Neutrophil (primary cell): ENCODE data around the gene FAU.
A peak's percentile ranks its signal among the peaks of the same experiment; 100 is the strongest.

Source experiments
- H3K27ac ChIP-seq: fragments of 200-600 bp; sonication (generic); 2 replicates; pipeline ENCODE4 v1.5.1; 2016; ENCODE audit warnings: mild to moderate bottlenecking, moderate library complexity
- H3K27me3 ChIP-seq: fragments of 200-600 bp; sonication (generic); 2 replicates; pipeline ENCODE4 v1.6.0; 2016; ENCODE audit warnings: mild to moderate bottlenecking
- H3K36me3 ChIP-seq: fragments of 200-600 bp; sonication (generic); 2 replicates; pipeline ENCODE4 v1.5.1; 2017
- H3K4me1 ChIP-seq, 2 experiments: fragments of 200-600 bp in 1 of 2; sonication (generic) in 1 of 2; 1 replicate in 1 of 2; 2 replicates in 1 of 2; pipeline versions ENCODE4 v1.5.1 to v1.6.1; 2013 to 2016; ENCODE audit warnings: low read depth in 1 of 2, low read length in 1 of 2, mild to moderate bottlenecking in 1 of 2, moderate library complexity in 1 of 2; ENCODE audit not compliant: control insufficient read depth in 1 of 2, insufficient read depth in 1 of 2
- H3K4me3 ChIP-seq, 2 experiments: fragments of 200-600 bp in 1 of 2; sonication (generic) in 1 of 2; 1 replicate in 1 of 2; 2 replicates in 1 of 2; pipeline ENCODE4 v1.5.1; 2013 to 2016; ENCODE audit warnings: low read depth in 1 of 2, low read length in 1 of 2, mild to moderate bottlenecking in 1 of 2, moderate library complexity in 1 of 2
- H3K9me3 ChIP-seq: fragments of 200-600 bp; sonication (generic); 2 replicates; pipeline ENCODE4 v1.5.1; 2016
- CTCF ChIP-seq: fragments of 200-600 bp; sonication (generic); IDR thresholded peaks from 2 replicates; pipeline ENCODE4 v1.5.1; 2016; ENCODE audit warnings: antibody characterized with exemption

The FAU gene

GRCh38 chr11:65116370-65117205 is 5.3 kb downstream of the FAU start:
- no peak for TF ChIP-seq CTCF
- Histone ChIP-seq H3K4me1 (peaks cover 53 to 54% of the 10 kb centered on the region in 2 experiments), H3K27me3 (peaks cover 29% of the 10 kb centered on the region), H3K27ac (peak overlapping the region; percentile 90), H3K4me3 (peak overlapping the region; percentile 74 to 89), H3K9me3 (no peaks in the 10 kb centered on the region), H3K36me3 (peaks cover 36% of the 10 kb centered on the region)

- Histone ChIP-seq H3K4me3 (no peak overlapping the region), H3K27ac (no peak overlapping the region), H3K27me3 (peaks cover 29% of the 10 kb centered on the region), H3K9me3 (no peaks in the 10 kb centered on the region), H3K36me3 (peaks cover 27% of the 10 kb centered on the region), H3K4me1 (peaks cover 53 to 54% of the 10 kb centered on the region in 2 experiments)
- TF ChIP-seq CTCF, result no peak
Measured at GRCh38 chr11:65115361-65116082, 6.4 kb downstream of the FAU start.

GRCh38 chr11:65114538-65115171 is 7.3 kb downstream of the FAU start:
- Histone ChIP-seq H3K27ac (no peak overlapping the region), H3K9me3 (no peaks in the 10 kb centered on the region), H3K36me3 (peaks cover 23% of the 10 kb centered on the region), H3K27me3 (peaks cover 29% of the 10 kb centered on the region), H3K4me3 (no peak overlapping the region), H3K4me1 (peaks cover 55 to 57% of the 10 kb centered on the region in 2 experiments)
- TF ChIP-seq CTCF, result no peak

GRCh38 chr11:65113839-65114238 is 8.1 kb downstream of the FAU start:
- no peak overlapping the region for H3K4me3 ChIP-seq
- H3K36me3 ChIP-seq, result peaks cover 23% of the 10 kb centered on the region
- H3K9me3 ChIP-seq, result no peaks in the 10 kb centered on the region
- peaks cover 55 to 56% of the 10 kb centered on the region in 2 experiments for H3K4me1 ChIP-seq
- H3K27ac ChIP-seq, result no peak overlapping the region
- TF ChIP-seq CTCF, result no peak
- peaks cover 29% of the 10 kb centered on the region for H3K27me3 ChIP-seq

GRCh38 chr11:65113361-65113756 is 8.6 kb downstream of the FAU start:
- H3K9me3 ChIP-seq, result no peaks in the 10 kb centered on the region
- no peak overlapping the region for H3K27ac ChIP-seq
- H3K36me3 ChIP-seq, result peaks cover 23% of the 10 kb centered on the region
- H3K27me3 ChIP-seq, result peaks cover 29% of the 10 kb centered on the region
- no peak for TF ChIP-seq CTCF
- H3K4me1 ChIP-seq, result peaks cover 54% of the 10 kb centered on the region in 2 experiments
- peak overlapping the region in 1 of 2 experiments; percentile 75 for H3K4me3 ChIP-seq
